Measurements from ENCODE around the gene BAIAP3.

DNA sequence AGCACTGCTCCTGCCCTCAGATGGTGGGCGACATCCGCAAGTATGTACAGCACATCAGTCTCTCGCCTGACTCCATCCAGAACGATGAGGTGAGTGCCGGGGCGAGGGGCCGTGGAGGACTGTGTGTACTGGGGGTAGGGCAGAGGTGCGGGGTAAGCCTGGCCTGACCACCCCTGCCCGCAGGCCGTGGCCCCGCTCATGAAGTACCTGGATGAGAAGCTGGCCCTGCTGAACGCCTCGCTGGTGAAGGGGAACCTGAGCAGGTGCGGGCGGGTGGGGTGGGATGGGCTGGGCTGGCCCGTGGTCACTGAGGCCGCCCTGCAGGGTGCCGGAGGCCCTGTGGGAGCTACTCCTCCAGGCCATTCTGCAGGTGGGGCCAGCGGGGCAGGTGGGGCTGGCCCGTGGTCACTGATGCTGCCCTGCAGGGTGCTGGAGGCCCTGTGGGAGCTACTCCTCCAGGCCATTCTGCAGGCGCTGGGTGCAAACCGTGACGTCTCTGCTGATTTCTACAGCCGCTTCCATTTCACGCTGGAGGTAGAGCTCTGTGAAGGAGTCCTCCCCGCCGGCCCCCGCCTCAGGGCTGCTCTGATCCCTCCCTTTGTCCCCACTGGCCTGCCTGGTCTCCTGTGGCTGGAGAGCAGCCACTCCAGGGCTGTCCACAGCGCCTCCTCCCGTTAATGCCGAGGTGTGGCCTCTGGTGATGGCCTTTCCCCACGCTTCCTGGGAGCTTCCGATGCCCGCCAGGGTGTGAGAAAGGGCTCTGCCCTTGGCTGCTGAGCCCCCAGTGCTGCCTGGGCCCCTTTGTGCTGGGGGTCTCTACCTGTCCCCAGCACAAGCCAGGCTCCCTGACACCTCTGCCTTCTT is 13.2 kb downstream of the BAIAP3 start:
- TF ChIP-seq RFX5 (IDR thresholded peaks at IDR 0.05; ENCODE audit: low read depth, low read length), result no peak
- TF ChIP-seq POLR2A (IDR thresholded peaks at IDR 0.05; ENCODE audit: low read depth, low read length), result no peak
- TF ChIP-seq, protein P1, sequence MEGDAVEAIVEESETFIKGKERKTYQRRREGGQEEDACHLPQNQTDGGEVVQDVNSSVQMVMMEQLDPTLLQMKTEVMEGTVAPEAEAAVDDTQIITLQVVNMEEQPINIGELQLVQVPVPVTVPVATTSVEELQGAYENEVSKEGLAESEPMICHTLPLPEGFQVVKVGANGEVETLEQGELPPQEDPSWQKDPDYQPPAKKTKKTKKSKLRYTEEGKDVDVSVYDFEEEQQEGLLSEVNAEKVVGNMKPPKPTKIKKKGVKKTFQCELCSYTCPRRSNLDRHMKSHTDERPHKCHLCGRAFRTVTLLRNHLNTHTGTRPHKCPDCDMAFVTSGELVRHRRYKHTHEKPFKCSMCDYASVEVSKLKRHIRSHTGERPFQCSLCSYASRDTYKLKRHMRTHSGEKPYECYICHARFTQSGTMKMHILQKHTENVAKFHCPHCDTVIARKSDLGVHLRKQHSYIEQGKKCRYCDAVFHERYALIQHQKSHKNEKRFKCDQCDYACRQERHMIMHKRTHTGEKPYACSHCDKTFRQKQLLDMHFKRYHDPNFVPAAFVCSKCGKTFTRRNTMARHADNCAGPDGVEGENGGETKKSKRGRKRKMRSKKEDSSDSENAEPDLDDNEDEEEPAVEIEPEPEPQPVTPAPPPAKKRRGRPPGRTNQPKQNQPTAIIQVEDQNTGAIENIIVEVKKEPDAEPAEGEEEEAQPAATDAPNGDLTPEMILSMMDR (conservative IDR thresholded peaks at IDR 0.05; ENCODE audit: low read depth, low read length), result 0 out of 2 replicates have a peak, but pooled peaks have one; percentile 12
- TF ChIP-seq BHLHE40 (IDR thresholded peaks at IDR 0.05; ENCODE audit: low read depth, low read length), result no peak
- TF ChIP-seq, protein P2, sequence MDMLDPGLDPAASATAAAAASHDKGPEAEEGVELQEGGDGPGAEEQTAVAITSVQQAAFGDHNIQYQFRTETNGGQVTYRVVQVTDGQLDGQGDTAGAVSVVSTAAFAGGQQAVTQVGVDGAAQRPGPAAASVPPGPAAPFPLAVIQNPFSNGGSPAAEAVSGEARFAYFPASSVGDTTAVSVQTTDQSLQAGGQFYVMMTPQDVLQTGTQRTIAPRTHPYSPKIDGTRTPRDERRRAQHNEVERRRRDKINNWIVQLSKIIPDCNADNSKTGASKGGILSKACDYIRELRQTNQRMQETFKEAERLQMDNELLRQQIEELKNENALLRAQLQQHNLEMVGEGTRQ (IDR thresholded peaks at IDR 0.05; ENCODE audit: low read depth, low read length), result no peak
- TF ChIP-seq FOS (IDR thresholded peaks at IDR 0.05; ENCODE audit: low read depth, low read length), result no peak

All from IMR-90 (cell line).